GM18873 (cell line): ENCODE results near the gene KLC3.

Experiments used
- ATAC-seq: cut with Tn5 transposase; IDR thresholded peaks from one replicate; pipeline ENCODE4 v1.9.1; 2021; ENCODE audit warnings: mild to moderate bottlenecking, moderate library complexity, moderate number of reproducible peaks; ENCODE audit not compliant: unreplicated experiment, low FRiP score

Gene KLC3

DNA sequence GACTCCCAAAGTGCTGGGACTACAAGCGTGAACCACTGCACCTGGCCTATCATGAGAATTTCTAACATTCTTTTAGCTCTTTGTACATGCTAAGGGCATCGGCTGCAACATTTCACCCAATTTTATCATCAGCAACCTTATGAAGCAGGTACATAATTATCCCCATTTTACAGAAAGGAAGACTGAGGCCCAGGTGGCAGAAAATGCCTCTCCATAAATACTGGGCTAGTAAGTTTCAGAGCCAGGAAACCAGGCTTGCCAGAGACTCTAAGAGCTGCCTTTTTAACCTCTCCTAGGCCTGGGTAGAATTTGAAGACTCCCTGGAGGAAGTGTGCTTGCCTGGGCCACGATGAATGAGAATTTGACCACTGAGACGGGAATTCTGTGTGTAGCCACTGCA is 27.6 kb downstream of the KLC3 start:
- no peak for ATAC-seq

GRCh38 chr19:45368737-45369340 is 28.3 kb downstream of the KLC3 start:
- no peak for ATAC-seq

DNA sequence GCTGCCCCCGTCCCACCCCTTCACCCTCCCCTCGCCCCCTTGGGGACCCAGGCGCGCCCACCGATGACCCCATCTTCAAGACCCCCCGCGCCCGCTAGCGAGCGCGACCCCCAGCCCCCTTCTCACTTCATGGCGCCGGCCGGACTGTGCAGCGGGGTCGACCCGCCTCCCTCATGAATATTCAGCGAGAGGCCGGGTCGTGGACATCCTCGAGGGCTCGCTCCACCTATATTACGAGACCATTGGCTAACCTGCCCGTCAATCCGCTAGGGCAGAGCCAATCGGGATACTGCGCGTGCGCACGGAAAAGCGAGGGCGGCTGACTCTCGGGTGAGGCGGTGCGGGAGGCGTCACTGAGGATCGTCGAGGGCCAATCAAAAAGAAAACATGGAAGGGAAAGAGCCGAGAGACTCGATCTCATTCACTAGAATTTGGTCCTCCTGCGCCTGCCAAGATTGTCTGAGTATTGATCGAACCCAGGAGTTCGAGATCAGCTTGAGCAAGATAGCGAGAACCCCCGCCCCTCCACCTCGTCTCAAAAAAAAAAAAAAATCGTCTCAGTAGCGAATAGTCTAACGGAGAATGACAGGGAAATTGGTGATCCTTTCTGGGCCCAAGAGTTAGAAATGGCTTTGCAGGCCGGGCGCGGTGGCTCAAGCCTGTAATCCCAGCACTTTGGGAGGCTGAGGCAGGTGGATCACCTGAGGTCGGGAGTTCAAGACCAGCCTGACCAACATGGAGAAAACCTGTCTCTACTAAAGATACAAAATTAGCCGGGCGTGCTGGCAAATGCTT is 30.1 kb downstream of the KLC3 start, which contains the start of gene ERCC2:
Gene ERCC2 (minus strand): TSS at position 164 of the 795 bp plus-strand sequence. CDS start 33 bp downstream, at position 131.
- peak; percentile 91 for ATAC-seq

GRCh38 chr19:45376045-45376724 is 35.6 kb downstream of the KLC3 start:
- ATAC-seq: no peak

GRCh38 chr19:45380107-45380506 is 39.6 kb downstream of the KLC3 start:
- no peak for ATAC-seq

DNA sequence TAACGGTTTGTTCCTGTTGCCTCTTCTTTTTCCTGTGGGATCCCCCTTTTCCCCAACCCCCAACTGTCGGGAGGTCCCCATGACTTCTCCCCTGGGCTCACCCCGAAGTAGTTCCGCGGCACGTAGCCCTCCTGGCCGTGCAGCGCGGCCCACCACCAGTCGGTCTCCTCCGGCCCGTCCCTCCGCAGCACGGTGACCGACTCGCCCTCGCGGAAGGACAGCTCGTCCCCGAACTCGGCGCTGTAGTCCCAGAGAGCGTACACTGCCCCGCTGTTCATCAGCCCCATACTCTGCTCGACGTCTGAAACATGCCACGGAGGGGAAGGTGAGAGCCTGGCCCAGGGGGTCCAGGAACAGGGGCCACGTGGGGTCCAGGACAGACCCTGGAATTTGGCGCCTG is 41.9 kb downstream of the KLC3 start:
- ATAC-seq: no peak

GRCh38 chr19:45385392-45386221 is 45.1 kb downstream of the KLC3 start:
- no peak for ATAC-seq

- ATAC-seq: no peak
Observed at GRCh38 chr19:45391346-45391745, 50.8 kb downstream of the KLC3 start.

DNA sequence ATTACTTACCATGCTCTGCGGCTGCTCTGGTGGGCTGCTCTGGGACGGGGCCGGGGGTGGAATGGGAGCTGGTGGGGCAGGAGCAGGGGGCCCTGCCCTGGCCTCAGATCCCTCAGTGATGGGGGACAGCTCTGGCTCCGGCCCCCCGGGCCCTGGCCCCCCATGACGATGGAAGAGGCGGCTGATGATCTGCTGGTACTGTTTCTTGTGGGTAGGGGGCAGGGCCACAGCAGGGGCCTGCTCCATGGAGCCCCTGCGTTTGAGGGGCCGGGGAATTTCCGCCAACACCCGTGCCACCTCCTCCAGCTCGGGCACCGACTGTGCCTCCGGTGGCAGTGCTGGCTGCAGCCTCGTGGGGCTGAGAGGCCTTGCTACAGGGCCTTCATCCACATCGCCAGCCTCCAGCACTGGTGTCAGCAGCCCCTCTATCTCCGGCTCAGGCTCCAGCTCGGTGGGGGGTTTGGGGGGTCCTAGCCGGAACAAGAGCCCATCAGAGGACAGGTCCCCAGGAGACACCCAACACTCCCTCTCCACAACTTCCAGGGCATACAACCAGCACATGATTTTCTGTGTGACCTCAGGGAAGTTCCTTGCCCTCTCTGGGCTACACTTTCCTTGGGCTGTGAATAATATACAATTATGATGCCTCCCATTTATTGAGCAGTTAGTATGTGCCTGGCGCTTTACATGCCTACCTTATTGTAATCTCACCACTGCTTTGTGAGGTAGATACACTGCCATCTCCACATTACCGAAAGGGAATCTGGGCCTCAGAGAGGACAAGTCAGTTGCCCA is 51.5 kb downstream of the KLC3 start:
- ATAC-seq: no peak

DNA sequence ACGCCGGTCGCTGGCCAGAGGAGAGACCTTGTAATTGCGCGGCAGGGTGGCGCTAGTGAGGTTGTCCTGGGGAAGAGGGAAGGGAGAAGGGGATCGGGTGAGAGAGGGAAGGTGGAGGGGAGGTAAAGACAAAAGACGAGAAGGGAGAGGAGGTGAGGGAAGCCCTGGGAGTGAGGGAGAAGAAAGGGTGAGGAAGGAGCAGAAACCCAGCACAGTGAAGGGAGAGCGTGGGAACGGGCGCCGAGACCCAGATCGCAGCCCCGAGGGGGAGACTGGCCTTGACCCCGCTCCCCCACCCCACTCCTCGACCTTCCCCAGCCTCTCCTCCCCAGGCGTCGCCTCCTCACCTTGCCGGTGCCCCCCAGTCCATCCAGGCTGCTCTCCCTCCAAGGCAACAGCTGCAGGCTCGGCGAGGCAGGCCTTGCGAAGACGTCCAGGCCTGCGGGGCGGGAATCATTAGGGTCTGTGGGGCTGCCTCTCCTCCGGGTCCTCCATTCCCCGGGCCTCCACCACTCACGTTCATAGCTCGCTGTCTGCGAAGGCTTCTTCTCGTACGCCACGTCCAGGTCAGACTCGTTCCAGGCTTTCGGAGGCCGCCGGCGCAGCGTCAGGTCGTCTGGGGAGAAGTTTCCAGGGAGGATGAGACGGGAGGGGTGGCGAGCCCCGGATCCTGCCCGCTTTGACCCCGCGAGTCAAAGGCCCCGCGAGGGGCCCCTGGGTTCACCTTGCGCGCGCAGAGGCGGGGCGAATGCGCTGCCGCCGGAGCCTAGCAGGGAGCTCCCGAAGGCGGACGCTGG is 55.5 kb downstream of the KLC3 start:
- no peak for ATAC-seq

DNA sequence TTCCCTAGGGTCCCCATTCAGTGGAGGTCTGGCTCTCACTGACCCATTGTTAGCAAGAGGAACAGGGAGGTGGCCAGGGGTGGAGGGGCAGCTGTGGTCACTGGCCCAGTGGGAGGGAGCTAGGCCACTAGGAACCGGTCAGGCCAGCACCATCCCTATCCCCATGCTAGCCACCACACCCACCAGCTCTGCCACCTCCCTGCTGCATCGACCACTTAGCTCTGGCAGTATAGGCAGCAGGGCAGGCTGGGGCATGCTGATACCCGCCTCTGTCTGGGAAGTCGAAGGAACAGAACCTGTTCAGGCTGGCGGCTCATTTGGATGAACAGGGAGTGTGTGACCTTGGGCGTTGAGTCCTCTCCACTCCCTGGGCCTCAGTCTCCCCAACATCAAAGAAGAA is 59.6 kb downstream of the KLC3 start:
- ATAC-seq: no peak
